Osteoblast (primary cell): ENCODE data around the gene HSPD1. TPM values are rescaled to one million over a fixed set of nuclear protein-coding genes. Genes with fewer than 3 reads are reported as not detected.
"Not testable (repeated sequence)": the region's sequence is repeated elsewhere in the genome, so short reads cannot be mapped to it uniquely, and the experiment has no call there.

Source experiments
- DNase-seq: peaks from one replicate; pipeline ENCODE4 v3.0.0; 2011; ENCODE audit warnings: low spot score, mixed read lengths; ENCODE audit not compliant: insufficient read length; ENCODE audit errors: missing footprints
- H2AFZ ChIP-seq: 2 replicates; pipeline ENCODE4 v1.6.0; 2011; ENCODE audit warnings: mild to moderate bottlenecking, low read length
- H3K27ac ChIP-seq: 2 replicates; pipeline ENCODE4 v1.5.1; 2011; ENCODE audit warnings: mild to moderate bottlenecking, low read depth, low read length, moderate library complexity
- H3K27me3 ChIP-seq: 2 replicates; pipeline ENCODE4 v1.6.0; 2012; ENCODE audit warnings: mild to moderate bottlenecking, control low read depth, inconsistent platforms, low read length, moderate library complexity; ENCODE audit not compliant: insufficient read depth
- H3K36me3 ChIP-seq: 2 replicates; pipeline ENCODE4 v1.5.1; 2011; ENCODE audit warnings: mild to moderate bottlenecking, low read length, control low read depth, moderate library complexity; ENCODE audit not compliant: insufficient read depth
- H3K4me1 ChIP-seq: 2 replicates; pipeline ENCODE4 v1.5.1; 2011; ENCODE audit warnings: mild to moderate bottlenecking, low read length, control low read depth, moderate library complexity; ENCODE audit not compliant: insufficient read depth
- H3K4me2 ChIP-seq: 2 replicates; pipeline ENCODE4 v1.6.0; 2011; ENCODE audit warnings: mild to moderate bottlenecking, low read length; ENCODE audit not compliant: insufficient read depth
- H3K4me3 ChIP-seq: fragments of 200-600 bp; sonication (generic); 3 replicates; pipeline ENCODE4 v1.5.1; 2012; ENCODE audit warnings: mild to moderate bottlenecking, low read length, inconsistent platforms; ENCODE audit not compliant: insufficient read depth
- H3K79me2 ChIP-seq: 2 replicates; pipeline ENCODE4 v1.6.0; 2012; ENCODE audit warnings: mild to moderate bottlenecking, low read length, control low read depth, inconsistent platforms; ENCODE audit not compliant: insufficient read depth
- H3K9me3 ChIP-seq: 2 replicates; pipeline ENCODE4 v1.5.1; 2011; ENCODE audit warnings: low read depth, low read length, control low read depth
- H4K20me1 ChIP-seq: 2 replicates; pipeline ENCODE4 v1.6.0; 2012; ENCODE audit warnings: mild to moderate bottlenecking, low read length, control low read depth; ENCODE audit not compliant: insufficient read depth
- total RNA-seq: library from RNA; depleted of rRNA; stranded (reverse); fragments of >200 nt; gene quantifications from 2 replicates; pipeline ENCODE4 v1.2.3, GENCODE V29; 2012
- TF ChIP-seq, protein P1 (sequence below): IDR thresholded peaks from 2 replicates; pipeline ENCODE4 v1.5.1; 2011; ENCODE audit warnings: mild to moderate bottlenecking, low read depth, low read length, moderate library complexity; ENCODE audit errors: extremely low read depth

HSPD1 gene
- total RNA-seq, 1 donor: 117 TPM

DNA sequence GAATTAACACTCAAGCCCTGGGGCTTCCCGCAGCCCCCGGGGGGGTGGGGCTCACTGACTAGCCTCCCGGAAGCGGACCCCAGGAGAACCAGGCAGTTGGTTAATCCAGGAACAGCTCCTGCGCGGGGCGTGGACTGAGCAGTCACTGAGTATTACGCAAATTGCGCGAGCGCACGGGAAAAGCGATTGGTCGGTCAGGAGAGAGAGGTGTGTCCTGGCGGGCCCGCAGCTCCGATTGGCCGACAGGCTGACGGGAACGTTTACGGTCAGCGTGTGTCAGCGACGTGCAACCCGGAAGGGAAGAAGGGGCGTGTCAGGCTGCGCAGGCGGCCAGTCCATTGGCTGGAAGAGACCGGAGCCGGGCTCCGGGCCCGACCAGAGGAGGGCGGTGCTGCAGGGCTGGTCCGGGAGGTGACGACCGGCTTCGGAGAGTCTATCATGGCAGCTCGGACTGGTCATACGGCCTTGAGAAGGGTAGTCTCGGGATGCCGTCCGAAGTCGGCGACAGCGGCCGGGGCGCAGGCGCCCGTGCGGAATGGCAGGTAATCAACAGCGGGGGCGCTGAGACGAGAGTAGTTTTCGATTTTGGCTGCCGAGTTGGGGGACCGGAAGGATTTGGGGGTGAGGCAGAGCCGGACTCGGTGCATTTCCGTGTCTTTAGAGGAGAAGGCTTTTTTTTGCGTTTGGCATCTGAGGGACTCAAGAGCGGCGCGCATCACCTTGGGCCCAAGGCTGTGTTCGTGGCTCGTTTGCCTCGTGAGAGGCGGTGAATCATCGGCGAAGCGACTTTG lies 46.3 kb downstream of the HSPD1 start, which contains the start of gene COQ10B:
TSS of gene COQ10B (plus strand) at position 430 of the 791 bp plus-strand sequence. CDS start at position 439, 9 bp downstream.
- Histone ChIP-seq H3K9me3 (no peaks in the 10 kb centered on the region), H4K20me1 (peaks cover 29% of the 10 kb centered on the region), H3K27ac (peak within 1 kb of the TSS; percentile 100), H3K4me1 (peaks cover 13% of the 10 kb centered on the region), H2AFZ (peak within 1 kb of the TSS; percentile 85), H3K4me3 (peak within 1 kb of the TSS; percentile 93), H3K4me2 (peak within 1 kb of the TSS; percentile 97), H3K36me3 (peaks cover 3% of the 10 kb centered on the region), H3K79me2 (peaks cover 45% of the 10 kb centered on the region), H3K27me3 (no peaks in the 10 kb centered on the region)
- peak; percentile 99 for DNase-seq
- TF ChIP-seq, protein P1, sequence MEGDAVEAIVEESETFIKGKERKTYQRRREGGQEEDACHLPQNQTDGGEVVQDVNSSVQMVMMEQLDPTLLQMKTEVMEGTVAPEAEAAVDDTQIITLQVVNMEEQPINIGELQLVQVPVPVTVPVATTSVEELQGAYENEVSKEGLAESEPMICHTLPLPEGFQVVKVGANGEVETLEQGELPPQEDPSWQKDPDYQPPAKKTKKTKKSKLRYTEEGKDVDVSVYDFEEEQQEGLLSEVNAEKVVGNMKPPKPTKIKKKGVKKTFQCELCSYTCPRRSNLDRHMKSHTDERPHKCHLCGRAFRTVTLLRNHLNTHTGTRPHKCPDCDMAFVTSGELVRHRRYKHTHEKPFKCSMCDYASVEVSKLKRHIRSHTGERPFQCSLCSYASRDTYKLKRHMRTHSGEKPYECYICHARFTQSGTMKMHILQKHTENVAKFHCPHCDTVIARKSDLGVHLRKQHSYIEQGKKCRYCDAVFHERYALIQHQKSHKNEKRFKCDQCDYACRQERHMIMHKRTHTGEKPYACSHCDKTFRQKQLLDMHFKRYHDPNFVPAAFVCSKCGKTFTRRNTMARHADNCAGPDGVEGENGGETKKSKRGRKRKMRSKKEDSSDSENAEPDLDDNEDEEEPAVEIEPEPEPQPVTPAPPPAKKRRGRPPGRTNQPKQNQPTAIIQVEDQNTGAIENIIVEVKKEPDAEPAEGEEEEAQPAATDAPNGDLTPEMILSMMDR: peak; percentile 17

DNA sequence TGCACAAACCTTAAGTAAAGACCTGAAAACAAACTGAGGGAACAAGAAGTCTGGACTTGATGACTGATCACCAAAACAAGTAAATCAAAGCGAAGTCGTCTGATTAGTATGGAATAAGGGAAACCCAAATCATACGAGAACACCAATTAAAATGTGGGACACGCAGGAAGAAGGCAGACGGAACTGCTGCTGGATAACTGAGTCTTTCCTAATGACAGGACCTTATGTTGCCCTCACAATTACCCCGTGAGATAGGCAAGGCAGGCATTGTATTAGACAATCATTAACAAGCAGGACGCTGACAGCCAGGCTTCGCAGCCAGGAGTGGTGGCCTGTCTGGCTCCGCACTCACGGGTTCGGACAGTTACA lies 46.9 kb downstream of the HSPD1 start:
- DNase-seq: no peak
- TF ChIP-seq, protein P1: no peak
- Histone ChIP-seq H3K79me2 (peaks cover 39% of the 10 kb centered on the region), H3K9me3 (no peaks in the 10 kb centered on the region), H3K27me3 (no peaks in the 10 kb centered on the region), H3K4me2 (peak overlapping the region; percentile 97), H3K27ac (peak overlapping the region; percentile 100), H3K36me3 (peaks cover 3% of the 10 kb centered on the region), H2AFZ (peak overlapping the region; percentile 85), H3K4me1 (peaks cover 13% of the 10 kb centered on the region), H4K20me1 (peaks cover 27% of the 10 kb centered on the region), H3K4me3 (peak overlapping the region; percentile 93)

DNA sequence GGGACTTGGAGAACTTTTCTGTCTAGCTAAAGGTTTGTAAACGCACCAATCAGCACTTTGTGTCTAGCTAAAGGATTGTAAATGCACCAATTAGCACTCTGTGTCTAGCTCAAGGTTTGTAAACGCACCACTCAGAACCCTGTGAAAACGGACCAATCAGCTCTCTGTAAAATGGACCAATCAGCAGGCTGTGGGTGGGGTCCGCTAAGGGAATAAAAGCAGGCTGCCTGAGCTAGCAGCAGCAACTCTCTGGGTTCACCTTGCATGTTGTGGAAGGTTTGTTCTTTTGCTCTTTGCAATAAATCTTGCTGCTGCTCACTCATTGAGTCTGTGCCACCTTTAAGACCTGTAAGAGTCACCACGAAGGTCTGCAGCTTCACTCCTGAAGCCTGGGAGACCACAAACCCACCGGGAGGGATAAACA lies 48.7 kb downstream of the HSPD1 start:
- DNase-seq, H3K36me3 ChIP-seq, H3K4me2 ChIP-seq, H3K9me3 ChIP-seq, H3K4me3 ChIP-seq, H3K27me3 ChIP-seq, H3K27ac ChIP-seq: not testable (repeated sequence)
- peak overlapping the region; percentile 29 for H2AFZ ChIP-seq
- H4K20me1 ChIP-seq: peaks cover 17% of the 10 kb centered on the region
- H3K79me2 ChIP-seq: peaks cover 21% of the 10 kb centered on the region
- peaks cover 13% of the 10 kb centered on the region for H3K4me1 ChIP-seq

DNA sequence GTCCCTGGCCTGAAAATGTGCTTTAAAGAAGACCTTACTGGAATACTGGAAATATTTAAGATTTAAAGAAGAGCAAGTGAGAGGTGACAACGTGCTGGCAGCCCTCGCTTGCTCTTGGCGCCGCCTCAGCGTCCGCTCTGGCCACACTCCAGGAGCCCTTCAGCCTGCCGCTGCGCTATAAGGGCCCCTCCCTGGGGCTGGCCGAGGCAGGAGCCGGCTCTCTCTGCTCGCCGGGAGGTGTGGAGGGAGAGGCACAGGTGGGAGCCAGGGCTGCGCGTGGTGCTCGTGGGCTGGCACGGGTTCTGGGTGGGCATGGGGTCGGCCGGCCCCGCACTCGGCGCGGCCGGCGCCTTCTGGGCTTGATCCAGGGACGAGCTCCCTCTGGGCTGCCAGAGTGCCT lies 49.2 kb downstream of the HSPD1 start:
- TF ChIP-seq, protein P1: no peak
- DNase-seq: no peak
- H3K4me2 ChIP-seq: no peak overlapping the region
- no peaks in the 10 kb centered on the region for H3K27me3 ChIP-seq
- H3K36me3 ChIP-seq: no peaks in the 10 kb centered on the region
- no peak overlapping the region for H3K4me3 ChIP-seq
- peaks cover 13% of the 10 kb centered on the region for H3K4me1 ChIP-seq
- peaks cover 12% of the 10 kb centered on the region for H4K20me1 ChIP-seq
- no peaks in the 10 kb centered on the region for H3K9me3 ChIP-seq
- H2AFZ ChIP-seq: no peak overlapping the region
- no peak overlapping the region for H3K27ac ChIP-seq
- H3K79me2 ChIP-seq: peaks cover 17% of the 10 kb centered on the region
